H1 (cell line): Measurements from ENCODE around the gene C17orf100. TPM values are rescaled to one million over a fixed set of nuclear protein-coding genes. Genes with fewer than 3 reads are reported as not detected.

Experiments used
- CTCF ChIA-PET: fragments of 300-600 bp; sonication (Branson Sonifier 250); formaldehyde crosslinking; loops from one replicate; lab custom pipeline; 2021; ENCODE audit not compliant: partially characterized antibody; lab: Charles Lee
- POLR2A ChIA-PET: fragments of 300-600 bp; sonication (Branson Sonifier 250); formaldehyde crosslinking; loops from one replicate; lab custom pipeline; 2021; ENCODE audit warnings: inconsistent platforms; ENCODE audit not compliant: partially characterized antibody; lab: Charles Lee
- DNase-seq, 2 experiments: peaks; one replicate each; pipeline versions ENCODE4 v3.0.0 to v3.0.0-alpha.2; 2010 to 2022; ENCODE audit warnings: low spot score in 2 of 2, low read depth in 1 of 2, mixed read lengths in 1 of 2
- FAIRE-seq: peaks from 2 replicates; lab custom pipeline; 2011; peaks lifted over from hg19 to GRCh38; lab: Jason Lieb, UNC
- H2AFZ ChIP-seq: 2 replicates; pipeline ENCODE4 v1.8.1; 2012; ENCODE audit warnings: low read length, inconsistent platforms
- H2AK5ac ChIP-seq: 2 replicates; pipeline ENCODE4 v1.6.1; 2013; ENCODE audit warnings: low read depth, low read length
- H2BK120ac ChIP-seq: replicated peaks from 2 replicates; pipeline ENCODE3; 2013; ENCODE audit warnings: low read depth, low read length, inconsistent platforms
- H2BK12ac ChIP-seq: 2 replicates; pipeline ENCODE4 v1.6.1; 2013; ENCODE audit warnings: low read depth, low read length
- H2BK15ac ChIP-seq: 2 replicates; pipeline ENCODE4 v1.6.1; 2013; ENCODE audit warnings: low read length
- H2BK20ac ChIP-seq: 2 replicates; pipeline ENCODE4 v1.6.1; 2013; ENCODE audit warnings: low read length
- H2BK5ac ChIP-seq: 2 replicates; pipeline ENCODE4 v1.6.1; 2013; ENCODE audit warnings: low read depth, low read length
- H3K14ac ChIP-seq: 2 replicates; pipeline ENCODE4 v1.6.1; 2013; ENCODE audit warnings: inconsistent platforms; ENCODE audit not compliant: insufficient read length
- H3K18ac ChIP-seq: 2 replicates; pipeline ENCODE4 v1.6.1; 2013; ENCODE audit warnings: low read length; ENCODE audit errors: extremely low read depth
- H3K23ac ChIP-seq: 2 replicates; pipeline ENCODE4 v1.6.1; 2013; ENCODE audit warnings: inconsistent platforms; ENCODE audit not compliant: insufficient read length
- H3K23me2 ChIP-seq: 2 replicates; pipeline ENCODE4 v1.6.1; 2013; ENCODE audit warnings: low read depth, low read length
- H3K27ac ChIP-seq: 2 replicates; pipeline ENCODE4 v1.6.1; 2011; ENCODE audit warnings: low read depth, low read length, inconsistent platforms
- H3K27me3 ChIP-seq, 4 experiments: replicated peaks in 1 of 4; 1 replicate in 1 of 4; 2 replicates in 3 of 4; pipeline versions ENCODE4 v1.6.1 to v1.8.1; 2011 to 2013; ENCODE audit warnings: low read length in 3 of 4, mild to moderate bottlenecking in 3 of 4, inconsistent platforms in 2 of 4, mixed read lengths in 2 of 4, moderate library complexity in 1 of 4; ENCODE audit not compliant: control insufficient read depth in 3 of 4, insufficient read depth in 3 of 4; ENCODE audit errors: extremely low read depth in 1 of 4
- H3K36me3 ChIP-seq, 4 experiments: 2 replicates each; pipeline versions ENCODE4 v1.6.1 to v1.8.1; 2011 to 2013; ENCODE audit warnings: mild to moderate bottlenecking in 4 of 4, low read length in 3 of 4, moderate library complexity in 2 of 4, control low read depth in 1 of 4, inconsistent platforms in 1 of 4; ENCODE audit not compliant: insufficient read depth in 4 of 4, control insufficient read depth in 2 of 4
- H3K4ac ChIP-seq: replicated peaks from 2 replicates; pipeline ENCODE3; 2013; ENCODE audit warnings: low read length, low read depth, mixed read lengths, inconsistent platforms; ENCODE audit not compliant: insufficient read length
- H3K4me1 ChIP-seq, 4 experiments: replicated peaks in 1 of 4; 1 replicate in 1 of 4; 2 replicates in 3 of 4; pipeline versions ENCODE4 v1.6.1 to v1.8.1; 2011 to 2013; ENCODE audit warnings: low read length in 3 of 4, inconsistent platforms in 2 of 4, mixed read lengths in 1 of 4; ENCODE audit not compliant: insufficient read depth in 4 of 4, control insufficient read depth in 3 of 4
- H3K4me2 ChIP-seq, 2 experiments: 2 replicates each; pipeline versions ENCODE4 v1.6.1 to v1.8.1; 2011 to 2013; ENCODE audit warnings: low read depth in 2 of 2, low read length in 2 of 2, control low read depth in 1 of 2, inconsistent platforms in 1 of 2, mild to moderate bottlenecking in 1 of 2; ENCODE audit not compliant: insufficient read depth in 1 of 2
- H3K4me3 ChIP-seq, 4 experiments: fragments of 200-600, 300-600 bp in 1 of 4; sonication (generic), shearing (Covaris generic), sonication (Bioruptor Twin) in 1 of 4; 2 replicates each; pipeline versions ENCODE4 v1.5.1 to v1.8.1; 2011 to 2016; ENCODE audit warnings: low read length in 4 of 4, low read depth in 3 of 4, control low read depth in 2 of 4, inconsistent platforms in 2 of 4, mild to moderate bottlenecking in 2 of 4, mixed read lengths in 1 of 4, moderate library complexity in 1 of 4; ENCODE audit not compliant: insufficient read depth in 2 of 4; ENCODE audit errors: extremely low read depth in 1 of 4
- H3K56ac ChIP-seq: replicated peaks from 2 replicates; pipeline ENCODE3; 2013; ENCODE audit warnings: low read depth, mild to moderate bottlenecking, mixed read lengths, low read length, inconsistent platforms; ENCODE audit not compliant: insufficient read length
- H3K79me1 ChIP-seq: 2 replicates; pipeline ENCODE4 v1.6.1; 2013; ENCODE audit warnings: low read depth, low read length, control low read depth
- H3K79me2 ChIP-seq, 2 experiments: 2 replicates each; pipeline versions ENCODE4 v1.6.1 to v1.8.1; 2012 to 2013; ENCODE audit warnings: low read length in 2 of 2, mild to moderate bottlenecking in 2 of 2, inconsistent platforms in 1 of 2; ENCODE audit not compliant: insufficient read depth in 2 of 2, control insufficient read depth in 1 of 2
- H3K9ac ChIP-seq, 4 experiments: replicated peaks in 1 of 4; 1 replicate in 1 of 4; 2 replicates in 3 of 4; pipeline versions ENCODE4 v1.6.1 to v1.8.1; 2011 to 2013; ENCODE audit warnings: low read depth in 3 of 4, low read length in 3 of 4, control low read depth in 2 of 4, mild to moderate bottlenecking in 2 of 4, moderate library complexity in 2 of 4, inconsistent platforms in 1 of 4; ENCODE audit errors: extremely low read depth in 1 of 4
- H3K9me3 ChIP-seq, 2 experiments: 2 replicates each; pipeline versions ENCODE4 v1.6.1 to v1.8.1; 2012 to 2013; ENCODE audit warnings: mild to moderate bottlenecking in 2 of 2, moderate library complexity in 2 of 2, control low read depth in 1 of 2, inconsistent platforms in 1 of 2, low read depth in 1 of 2, low read length in 1 of 2, mixed read lengths in 1 of 2; ENCODE audit not compliant: insufficient read depth in 2 of 2
- H4K20me1 ChIP-seq, 2 experiments: replicated peaks in 1 of 2; 2 replicates each; pipeline versions ENCODE3 to v1.8.1; 2011 to 2013; ENCODE audit warnings: inconsistent platforms in 2 of 2, low read length in 2 of 2, mild to moderate bottlenecking in 1 of 2; ENCODE audit not compliant: insufficient read depth in 2 of 2, control insufficient read depth in 1 of 2
- H4K5ac ChIP-seq: 2 replicates; pipeline ENCODE4 v1.6.1; 2013; ENCODE audit warnings: low read length, low read depth, mixed read lengths, inconsistent platforms; ENCODE audit not compliant: insufficient read length
- H4K8ac ChIP-seq: 2 replicates; pipeline ENCODE4 v1.8.0; 2013; ENCODE audit warnings: mild to moderate bottlenecking, moderate library complexity, low read length, inconsistent platforms; ENCODE audit not compliant: insufficient read depth; ENCODE audit errors: extremely low read depth
- H4K91ac ChIP-seq: replicated peaks from 2 replicates; pipeline ENCODE3; 2013; ENCODE audit warnings: low read length, mixed read lengths, inconsistent platforms; ENCODE audit not compliant: insufficient read length
- BACH1 ChIP-seq: IDR thresholded peaks from 2 replicates; pipeline ENCODE4 v1.6.1; 2012; ENCODE audit warnings: low read length, improper control_type of control experiment
- BCL11A ChIP-seq, 2 experiments: IDR thresholded peaks; one replicate each; pipeline ENCODE4 v1.6.1; 2011; ENCODE audit warnings: low read depth in 2 of 2, low read length in 2 of 2, mild to moderate bottlenecking in 2 of 2
- CBX8 ChIP-seq: fragments of 300-800, 300-1000 bp; sonication (generic); IDR thresholded peaks from 2 replicates; pipeline ENCODE4 v1.7.1; 2016; ENCODE audit warnings: low read depth, low read length, borderline replicate concordance
- CREB1 ChIP-seq: IDR thresholded peaks from 2 replicates; pipeline ENCODE4 v1.6.1; 2012; ENCODE audit warnings: inconsistent platforms
- CTBP2 ChIP-seq: IDR thresholded peaks from 2 replicates; pipeline ENCODE4 v1.7.0; 2011; ENCODE audit warnings: borderline replicate concordance, mild to moderate bottlenecking, moderate library complexity, mixed read lengths, low read length; ENCODE audit not compliant: insufficient read depth, insufficient read length
- HDAC2 ChIP-seq, 2 experiments: fragments of 300-600 bp in 1 of 2; sonication (generic) in 1 of 2; IDR thresholded peaks; 2 replicates each; pipeline ENCODE4 v1.6.1; 2011 to 2012; ENCODE audit warnings: low read depth in 2 of 2, low read length in 2 of 2, mild to moderate bottlenecking in 2 of 2, moderate library complexity in 2 of 2, borderline replicate concordance in 1 of 2, inconsistent platforms in 1 of 2
- POLR2A ChIP-seq, 2 experiments: IDR thresholded peaks; 1 replicate in 1 of 2; 2 replicates in 1 of 2; pipeline ENCODE4 v1.6.1; 2011; ENCODE audit warnings: low read depth in 2 of 2, low read length in 2 of 2, mild to moderate bottlenecking in 2 of 2; ENCODE audit errors: control extremely low read depth in 1 of 2
- POU5F1 ChIP-seq: IDR thresholded peaks from 2 replicates; pipeline ENCODE4 v1.6.1; 2011; ENCODE audit warnings: low read depth, mild to moderate bottlenecking, low read length, moderate library complexity
- RAD21 ChIP-seq, 2 experiments: IDR thresholded peaks in 1 of 2; conservative IDR thresholded peaks in 1 of 2; 2 replicates each; pipeline ENCODE4 v1.6.1; 2011; ENCODE audit warnings: low read depth in 2 of 2, low read length in 2 of 2, improper control_type of control experiment in 1 of 2, inconsistent platforms in 1 of 2, mild to moderate bottlenecking in 1 of 2, moderate library complexity in 1 of 2
- RXRA ChIP-seq: IDR thresholded peaks from 2 replicates; pipeline ENCODE4 v1.6.1; 2011; ENCODE audit warnings: low read depth, mild to moderate bottlenecking, low read length, moderate library complexity; ENCODE audit not compliant: insufficient read depth
- SIX5 ChIP-seq: IDR thresholded peaks from 2 replicates; pipeline ENCODE4 v1.6.1; 2011; ENCODE audit warnings: mild to moderate bottlenecking, low read depth, low read length
- TAF1 ChIP-seq: IDR thresholded peaks from 2 replicates; pipeline ENCODE4 v1.6.1; 2011; ENCODE audit warnings: mild to moderate bottlenecking, low read depth, low read length
- TCF12 ChIP-seq: IDR thresholded peaks from 2 replicates; pipeline ENCODE4 v1.6.1; 2011; ENCODE audit warnings: low read depth, mild to moderate bottlenecking, low read length
- YY1 ChIP-seq: IDR thresholded peaks from 2 replicates; pipeline ENCODE4 v1.6.1; 2011; ENCODE audit warnings: low read depth, mild to moderate bottlenecking, low read length
- ZNF274 ChIP-seq: IDR thresholded peaks from 2 replicates; pipeline ENCODE4 v1.7.0; 2012; ENCODE audit warnings: low read length, borderline replicate concordance; ENCODE audit errors: extremely low read depth
- WGBS, 2 experiments: shearing (Covaris generic) in 1 of 2; methylation state at CpG; one replicate each; pipeline versions ENCODE4 v1.1.6 to v1.1.7; 2013 to 2015; ENCODE audit warnings: low lambda C conversion rate in 2 of 2, mixed read lengths in 2 of 2, inconsistent platforms in 1 of 2, low coverage in 1 of 2, missing lambda C conversion rate in 1 of 2; ENCODE audit not compliant: insufficient replicate concordance in 2 of 2, insufficient coverage in 1 of 2, insufficient read length in 1 of 2; ENCODE audit errors: extremely low coverage in 1 of 2, missing lambda C conversion rate in 1 of 2; 5-methylcytosine and 5-hydroxymethylcytosine counted together
- polyA plus RNA-seq, 7 experiments: library from polyadenylated mRNA; depleted of rRNA in 3 of 7; stranded (reverse) in 5 of 7; unstranded in 2 of 7; fragments of >200 nt in 5 of 7; fragments of 200-250 nt in 2 of 7; gene quantifications; 1 replicate in 5 of 7; 2 replicates in 1 of 7; 4 replicates in 1 of 7; pipeline versions ENCODE4 v1.2.1 to v1.2.3, GENCODE V29; 2011 to 2013; ENCODE audit warnings: missing spikeins in 2 of 7, mixed read lengths in 2 of 7
- total RNA-seq: library from RNA; stranded (reverse); fragmentation: NEBNext Ultra II Directional; extraction: Animal tissue kit (Norgen Biotek cat#: 25700); gene quantifications from 2 replicates; pipeline ENCODE4 v1.2.1, GENCODE V29; 2021

Gene C17orf100
- total and polyA plus RNA-seq, 2 of the 8 experiments (the other 6 are each of a cell fraction or from before 2014, with no cell fraction given): 2.1 to 2.8 TPM

DNA sequence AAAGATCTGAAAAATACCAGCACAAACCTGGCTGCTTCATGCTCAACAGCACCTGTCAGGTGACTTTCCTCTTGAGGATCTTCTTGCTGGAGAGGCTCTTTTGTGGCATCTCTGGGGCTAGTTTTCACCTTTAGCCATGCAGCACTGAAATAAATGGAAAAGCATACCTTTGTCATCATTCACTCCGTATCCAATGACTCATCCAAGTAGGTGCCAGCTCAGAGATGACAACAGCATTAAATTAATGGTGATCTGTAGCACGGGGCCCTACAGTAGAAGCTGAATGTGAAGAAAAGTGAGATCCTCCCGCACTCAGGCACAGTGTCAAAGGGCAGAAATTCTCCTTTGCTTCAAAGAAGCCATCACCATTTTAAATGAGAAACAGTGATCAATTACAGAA lies 43.2 kb upstream of the C17orf100 start:
- FAIRE-seq (no peak), DNase-seq (no peak)
- H4K8ac ChIP-seq: no peak overlapping the region
- H2BK5ac ChIP-seq: no peak overlapping the region
- H3K9ac ChIP-seq: no peak overlapping the region
- H4K91ac ChIP-seq: no peak overlapping the region
- H2BK120ac ChIP-seq: no peak overlapping the region
- H3K23ac ChIP-seq: no peak overlapping the region
- no peaks in the 10 kb centered on the region for H3K4me1 ChIP-seq
- no peak overlapping the region for H3K18ac ChIP-seq
- H3K79me1 ChIP-seq: no peaks in the 10 kb centered on the region
- H2AK5ac ChIP-seq: no peak overlapping the region
- H3K36me3 ChIP-seq: peaks cover 17 to 49% (median 41%) of the 10 kb centered on the region in 4 experiments; a peak in 7 of 8 replicates
- no peak overlapping the region for H3K4me2 ChIP-seq
- ChIA-PET POLR2A (interaction anchor here (1.0 kb wide), 1 partner anchor 12 kb away, joined by 4 read pairs; no protein-coding TSS in a partner anchor), CTCF (interaction anchor here (0.6 to 1.4 kb wide), 3 partner anchors 14 to 135 kb away, joined by 3 to 5 read pairs (median 3); no protein-coding TSS in a partner anchor)
- WGBS, 2 experiments: 95% methylated on average over 3 of the region's 3 CpGs; no CpG with 5 or more reads in 1 of the 2 experiments
- no peak overlapping the region for H3K56ac ChIP-seq
- H2BK20ac ChIP-seq: no peak overlapping the region
- H3K14ac ChIP-seq: no peak overlapping the region
- no peaks in the 10 kb centered on the region for H3K79me2 ChIP-seq
- no peaks in the 10 kb centered on the region for H3K27me3 ChIP-seq
- H3K27ac ChIP-seq: no peak overlapping the region
- no peak overlapping the region for H2AFZ ChIP-seq
- peaks cover 0 to 4% of the 10 kb centered on the region in 2 experiments for H4K20me1 ChIP-seq
- no peak overlapping the region for H3K4ac ChIP-seq
- no peaks in the 10 kb centered on the region for H3K9me3 ChIP-seq
- no peak overlapping the region for H4K5ac ChIP-seq
- H2BK12ac ChIP-seq: no peak overlapping the region
- no peaks in the 10 kb centered on the region; the same call in 1 of the 2 replicates for H3K23me2 ChIP-seq
- H2BK15ac ChIP-seq: no peak overlapping the region
- H3K4me3 ChIP-seq: no peak overlapping the region
- TF ChIP-seq RXRA (no peak), ZNF274 (no peak), TCF12 (no peak), CREB1 (no peak), POLR2A (IDR thresholded peaks at IDR 0.05; ENCODE audit: control extremely low read depth in 1 of 2, low read depth in 2 of 2, low read length in 2 of 2) (no peak), POU5F1 (no peak), RAD21 (IDR thresholded peaks at IDR 0.05 in 1 of 2, conservative IDR thresholded peaks at IDR 0.05 in 1 of 2; ENCODE audit: low read depth in 2 of 2, low read length in 2 of 2) (no peak), TAF1 (no peak), BCL11A (IDR thresholded peaks at IDR 0.05; ENCODE audit: low read depth in 2 of 2, low read length in 2 of 2) (no peak), CTBP2 (no peak), BACH1 (no peak), YY1 (no peak), HDAC2 (IDR thresholded peaks at IDR 0.05; ENCODE audit: borderline replicate concordance in 1 of 2, low read depth in 2 of 2, low read length in 2 of 2) (no peak), SIX5 (no peak), CBX8 (no peak)
